ENCODE results near the gene RANBP10.
"Not testable (repeated sequence)": the region's sequence is repeated elsewhere in the genome, so short reads cannot be mapped to it uniquely, and the experiment has no call there.

Gene RANBP10

GRCh38 chr16:67714522-67714921, 91.8 kb downstream of the RANBP10 start:
- DNase-seq (ENCODE audit: low spot score), result no peak

GRCh38 chr16:67713647-67714273, 92.6 kb downstream of the RANBP10 start:
- no peak for DNase-seq (ENCODE audit: low spot score)

GRCh38 chr16:67710607-67711006, 95.8 kb downstream of the RANBP10 start:
- DNase-seq (ENCODE audit: low spot score), result no peak

GRCh38 chr16:67709050-67709449, 97.3 kb downstream of the RANBP10 start:
- DNase-seq (ENCODE audit: low spot score), result no peak

- no peak for DNase-seq (ENCODE audit: low spot score)
These were observed 98.0 kb downstream of the RANBP10 start for GRCh38 chr16:67708368-67708771.

GRCh38 chr16:67707790-67708189, 98.6 kb downstream of the RANBP10 start:
- DNase-seq (ENCODE audit: low spot score), result no peak

- no peak for DNase-seq (ENCODE audit: low spot score)
These were observed 99.2 kb downstream of the RANBP10 start for GRCh38 chr16:67707210-67707609.

- DNase-seq (ENCODE audit: low spot score), result no peak
These were observed 102.2 kb downstream of the RANBP10 start for GRCh38 chr16:67704110-67704509.

DNA sequence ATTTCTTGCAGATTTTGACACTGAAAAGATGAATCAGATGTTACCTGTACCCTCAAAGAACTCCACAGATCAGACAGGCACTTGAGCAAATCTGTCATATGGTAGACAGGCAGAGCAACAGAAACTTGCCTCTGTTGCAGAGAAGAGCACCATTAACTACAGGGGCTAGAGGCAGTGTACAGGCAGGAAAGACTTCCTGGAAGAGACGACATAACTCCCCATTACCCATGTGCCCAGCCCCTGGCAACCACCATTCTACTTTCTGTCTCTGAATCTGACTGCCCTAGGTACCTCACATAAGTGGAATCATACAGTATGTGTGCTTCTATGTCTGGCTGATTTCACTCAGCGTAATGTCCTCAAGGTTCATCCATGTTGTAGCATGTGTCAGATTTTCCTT, 102.7 kb downstream of the RANBP10 start:
- no peak for DNase-seq (ENCODE audit: low spot score)

- no peak for DNase-seq (ENCODE audit: low spot score)
These were observed 104.2 kb downstream of the RANBP10 start for GRCh38 chr16:67702130-67702529.

GRCh38 chr16:67701420-67701819, 104.9 kb downstream of the RANBP10 start:
- DNase-seq (ENCODE audit: low spot score), result no peak

DNA sequence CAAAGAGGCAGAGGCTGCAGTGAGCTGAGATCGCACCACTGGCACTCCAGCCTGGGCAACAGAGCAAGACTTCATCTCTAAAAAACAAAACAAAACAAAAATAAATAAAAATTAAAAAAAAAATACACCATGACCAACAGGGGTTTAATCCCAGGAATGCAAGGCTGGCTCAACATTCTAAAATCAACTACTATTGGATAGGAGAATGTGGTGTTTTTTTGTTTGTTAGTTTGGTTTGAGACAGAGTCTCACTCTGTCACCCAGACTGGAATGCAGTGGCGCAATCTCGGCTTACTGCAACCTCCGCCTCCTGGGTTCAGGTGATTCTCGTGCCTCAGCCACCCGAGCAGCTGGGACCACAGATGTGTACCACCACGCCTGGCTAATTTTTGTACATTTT, 107.1 kb downstream of the RANBP10 start:
- DNase-seq (ENCODE audit: low spot score), result no peak

- DNase-seq (ENCODE audit: low spot score), result no peak
These were observed 108.8 kb downstream of the RANBP10 start for GRCh38 chr16:67697422-67698185.

DNA sequence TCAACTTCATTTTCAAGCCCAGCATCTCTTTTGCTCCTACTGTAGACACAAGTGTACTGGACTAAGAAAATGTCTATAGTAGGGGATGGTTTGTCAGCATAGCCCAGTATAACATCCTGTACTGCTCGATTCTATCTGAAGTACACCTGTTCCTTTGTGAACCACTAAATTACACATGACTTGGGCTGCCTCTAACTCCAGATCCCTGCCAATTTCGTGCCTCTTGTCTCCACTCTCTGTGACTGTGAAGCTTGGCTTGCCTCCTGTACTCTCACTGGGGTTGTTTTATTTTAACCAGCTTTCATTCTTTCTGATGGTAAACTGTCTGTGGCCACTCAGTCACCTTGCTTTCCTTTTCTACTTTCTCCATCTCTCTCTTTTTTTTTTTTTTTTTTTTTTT, 111.7 kb downstream of the RANBP10 start:
- DNase-seq (ENCODE audit: low spot score), result no peak

- DNase-seq (ENCODE audit: low spot score), result not testable (repeated sequence)
These were observed 112.7 kb downstream of the RANBP10 start for GRCh38 chr16:67693517-67694285.

GRCh38 chr16:67685388-67686112, 120.8 kb downstream of the RANBP10 start:
- no peak for DNase-seq (ENCODE audit: low spot score)

GRCh38 chr16:67683767-67684166, 122.6 kb downstream of the RANBP10 start:
- DNase-seq (ENCODE audit: low spot score), result no peak

DNA sequence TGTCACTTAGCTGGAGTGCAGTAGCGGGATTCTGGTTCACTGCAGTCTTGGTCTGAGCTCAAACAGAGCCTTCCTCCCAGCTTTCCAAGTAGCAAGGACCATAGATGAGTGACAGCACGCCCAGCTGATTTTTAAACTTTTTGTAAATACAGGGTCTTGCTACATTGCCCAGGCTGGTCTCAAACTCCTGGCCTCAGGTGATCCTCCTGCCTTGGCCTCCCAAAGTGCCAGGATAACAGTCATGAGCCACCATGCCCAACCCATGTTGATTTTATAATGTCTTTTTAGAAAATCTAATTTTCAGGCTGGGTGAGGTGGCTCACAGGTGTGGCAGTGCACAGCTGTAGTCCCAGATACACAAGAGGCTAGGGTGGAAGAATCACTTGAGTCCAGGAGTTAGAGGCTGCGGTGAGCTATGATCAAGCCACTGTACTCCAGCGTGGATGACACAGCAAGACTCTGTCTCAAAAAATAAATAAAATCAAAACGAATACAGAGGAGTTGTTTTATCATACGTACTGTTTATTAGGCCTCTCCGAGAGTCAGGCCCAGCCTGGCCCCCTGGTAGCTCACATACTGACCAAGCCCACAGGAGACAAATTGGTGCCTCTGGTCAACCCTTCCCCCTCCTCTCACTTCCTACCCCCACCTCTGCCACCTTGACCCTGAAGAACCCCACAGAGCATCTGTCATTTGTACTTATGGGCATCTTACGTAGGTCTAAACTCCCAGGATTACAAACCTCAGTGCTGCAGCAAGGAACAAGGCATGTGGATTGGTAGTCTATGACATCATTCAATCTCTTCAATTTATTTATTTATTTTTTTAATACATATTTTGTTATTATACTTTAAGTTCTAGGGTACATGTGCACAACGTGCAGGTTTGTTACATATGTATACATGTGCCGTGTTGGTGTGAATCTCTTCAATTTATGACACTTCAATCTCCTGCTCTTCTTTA, 126.1 kb downstream of the RANBP10 start:
- no peak for DNase-seq (ENCODE audit: low spot score)

GRCh38 chr16:67678354-67679023, 127.9 kb downstream of the RANBP10 start:
- no peak for DNase-seq (ENCODE audit: low spot score)

DNA sequence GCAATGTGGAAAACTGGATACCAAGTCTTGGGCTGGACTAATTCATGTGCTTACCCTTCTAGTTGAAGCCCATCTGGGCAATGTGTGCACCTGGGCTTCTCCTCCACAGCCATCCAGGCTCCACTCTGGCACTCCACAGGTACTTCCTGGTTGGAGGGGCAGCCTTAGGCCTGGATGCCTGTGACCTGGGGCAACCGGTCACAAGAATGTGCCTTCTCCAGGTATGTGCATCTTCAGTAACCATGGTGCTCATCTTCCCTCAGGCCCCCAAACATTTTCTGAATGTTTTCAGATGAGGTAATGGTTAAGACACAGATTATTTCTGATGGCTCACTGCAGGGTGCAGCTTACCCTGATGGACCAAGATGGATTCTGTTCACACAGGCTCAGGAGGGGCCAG, 128.6 kb downstream of the RANBP10 start:
- DNase-seq (ENCODE audit: low spot score), result no peak

- DNase-seq (ENCODE audit: low spot score), result no peak
These were observed 129.4 kb downstream of the RANBP10 start for GRCh38 chr16:67676939-67677338.

Data from globus pallidus (tissue), 1 donor.